A673 (cell line): ENCODE results near the gene PHC2. TPM values are rescaled to one million over a fixed set of nuclear protein-coding genes. Genes with fewer than 3 reads are reported as not detected.

Experiments
- BruUV-seq: library from RNA; stranded (reverse); fragments of 400-500 nt; replicated peaks from 2 replicates; lab custom pipeline; 2021; lab: Mats Ljungman, UMichigan
- CTCF ChIA-PET: fragments of 300-600 bp; sonication (Branson Sonifier 250); formaldehyde crosslinking; loops from one replicate; lab custom pipeline; 2022; ENCODE audit warnings: antibody characterized with exemption; lab: Charles Lee
- POLR2A ChIA-PET: fragments of 300-600 bp; sonication (Branson Sonifier 250); formaldehyde crosslinking; loops from one replicate; lab custom pipeline; 2022; ENCODE audit warnings: antibody characterized with exemption; ENCODE audit not compliant: low non-redundant PET; lab: Charles Lee
- DNase-seq: peaks from one replicate; pipeline ENCODE4 v3.0.0-alpha.2; 2015; ENCODE audit warnings: low spot score
- H3K27ac ChIP-seq: fragments of 200-600 bp; sonication (generic); 2 replicates; pipeline ENCODE4 v1.5.1; 2016; ENCODE audit warnings: mixed run types, low read depth, mild to moderate bottlenecking, mixed read lengths, antibody characterized with exemption, low read length; ENCODE audit not compliant: poor library complexity, severe bottlenecking
- H3K27me3 ChIP-seq: fragments of 200-600 bp; sonication (generic); replicated peaks from 2 replicates; pipeline ENCODE4 v1.6.1; 2017; ENCODE audit warnings: mixed run types, low read depth, mild to moderate bottlenecking, mixed read lengths, antibody characterized with exemption, low read length; ENCODE audit not compliant: insufficient read depth, poor library complexity
- H3K36me3 ChIP-seq: fragments of 200-600 bp; sonication (generic); 2 replicates; pipeline ENCODE4 v1.6.1; 2016; ENCODE audit warnings: mixed run types, mild to moderate bottlenecking, mixed read lengths, antibody characterized with exemption, low read length; ENCODE audit not compliant: insufficient read depth, poor library complexity, severe bottlenecking
- H3K4me1 ChIP-seq: fragments of 200-600 bp; sonication (generic); 2 replicates; pipeline ENCODE4 v1.6.1; 2017; ENCODE audit warnings: mixed run types, mild to moderate bottlenecking, mixed read lengths, antibody characterized with exemption, low read length; ENCODE audit not compliant: insufficient read depth, poor library complexity, severe bottlenecking
- H3K4me3 ChIP-seq: fragments of 200-600 bp; sonication (generic); 2 replicates; pipeline ENCODE4 v1.5.1; 2016; ENCODE audit warnings: low read depth, mixed run types, mild to moderate bottlenecking, mixed read lengths, low read length; ENCODE audit not compliant: poor library complexity, severe bottlenecking
- H3K9me3 ChIP-seq: fragments of 200-600 bp; sonication (generic); 2 replicates; pipeline ENCODE4 v1.6.1; 2016; ENCODE audit warnings: mixed run types, low read depth, mild to moderate bottlenecking, mixed read lengths, antibody characterized with exemption, low read length; ENCODE audit not compliant: poor library complexity, severe bottlenecking
- EZH2 ChIP-seq: fragments of 200-600 bp; sonication (generic); IDR thresholded peaks from 2 replicates; pipeline ENCODE4 v1.6.1; 2017; ENCODE audit warnings: borderline replicate concordance, low read depth, mild to moderate bottlenecking, mixed read lengths, antibody characterized with exemption, low read length; ENCODE audit not compliant: poor library complexity, severe bottlenecking
- intact Hi-C: fragments of 100-400 bp; cut with micrococcal nuclease; formaldehyde crosslinking; loops from one replicate; pipeline ENCODE4 v1.10.0; 2022; ENCODE audit not compliant: unreplicated experiment
- total RNA-seq: library from RNA; stranded (reverse); gene quantifications from 2 replicates; pipeline ENCODE4 v1.2.3, GENCODE V29; 2021
- TF ChIP-seq, protein P1 (sequence below): fragments of 300-800, 200-600 bp; sonication (generic); conservative IDR thresholded peaks from 2 replicates; pipeline ENCODE4 v1.5.1; 2017; ENCODE audit warnings: low read depth, mild to moderate bottlenecking, antibody characterized with exemption, low read length, moderate library complexity, mixed read lengths

Gene PHC2
- total RNA-seq, 1 experiment from 2014 or later, result 136 TPM

DNA sequence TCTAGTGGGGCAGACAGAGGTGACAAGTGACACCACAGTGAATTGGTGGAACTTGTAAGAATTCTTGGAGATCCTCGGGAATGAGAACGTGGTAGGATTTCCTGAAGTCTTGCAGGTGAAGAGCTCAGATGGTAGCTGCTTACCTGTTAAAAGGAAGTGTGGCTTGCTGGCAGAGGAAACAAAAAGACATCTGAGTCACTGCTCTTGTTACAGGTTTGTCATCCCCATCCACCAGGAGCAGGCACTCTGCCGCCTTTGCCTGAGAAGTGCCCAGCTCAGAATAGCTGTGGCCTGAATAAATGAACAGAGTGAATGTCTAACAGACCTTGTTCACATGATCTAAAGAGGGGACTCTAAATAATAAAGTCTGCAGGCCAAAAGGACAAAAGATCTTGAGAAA is 29.2 kb upstream of the PHC2 start:
- Histone ChIP-seq H3K27me3 (no peaks in the 10 kb centered on the region), H3K9me3 (no peaks in the 10 kb centered on the region), H3K4me1 (peaks cover 4% of the 10 kb centered on the region), H3K4me3 (no peak overlapping the region), H3K36me3 (no peaks in the 10 kb centered on the region), H3K27ac (no peak overlapping the region)
- no TSS peak for BruUV-seq
- POLR2A ChIA-PET, result no interaction called here
- no peak for DNase-seq
- intact Hi-C loops, result no loop called here
- CTCF ChIA-PET, result no interaction called here
- no peak for TF ChIP-seq EZH2
- TF ChIP-seq, protein P1, sequence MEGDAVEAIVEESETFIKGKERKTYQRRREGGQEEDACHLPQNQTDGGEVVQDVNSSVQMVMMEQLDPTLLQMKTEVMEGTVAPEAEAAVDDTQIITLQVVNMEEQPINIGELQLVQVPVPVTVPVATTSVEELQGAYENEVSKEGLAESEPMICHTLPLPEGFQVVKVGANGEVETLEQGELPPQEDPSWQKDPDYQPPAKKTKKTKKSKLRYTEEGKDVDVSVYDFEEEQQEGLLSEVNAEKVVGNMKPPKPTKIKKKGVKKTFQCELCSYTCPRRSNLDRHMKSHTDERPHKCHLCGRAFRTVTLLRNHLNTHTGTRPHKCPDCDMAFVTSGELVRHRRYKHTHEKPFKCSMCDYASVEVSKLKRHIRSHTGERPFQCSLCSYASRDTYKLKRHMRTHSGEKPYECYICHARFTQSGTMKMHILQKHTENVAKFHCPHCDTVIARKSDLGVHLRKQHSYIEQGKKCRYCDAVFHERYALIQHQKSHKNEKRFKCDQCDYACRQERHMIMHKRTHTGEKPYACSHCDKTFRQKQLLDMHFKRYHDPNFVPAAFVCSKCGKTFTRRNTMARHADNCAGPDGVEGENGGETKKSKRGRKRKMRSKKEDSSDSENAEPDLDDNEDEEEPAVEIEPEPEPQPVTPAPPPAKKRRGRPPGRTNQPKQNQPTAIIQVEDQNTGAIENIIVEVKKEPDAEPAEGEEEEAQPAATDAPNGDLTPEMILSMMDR, result no peak

DNA sequence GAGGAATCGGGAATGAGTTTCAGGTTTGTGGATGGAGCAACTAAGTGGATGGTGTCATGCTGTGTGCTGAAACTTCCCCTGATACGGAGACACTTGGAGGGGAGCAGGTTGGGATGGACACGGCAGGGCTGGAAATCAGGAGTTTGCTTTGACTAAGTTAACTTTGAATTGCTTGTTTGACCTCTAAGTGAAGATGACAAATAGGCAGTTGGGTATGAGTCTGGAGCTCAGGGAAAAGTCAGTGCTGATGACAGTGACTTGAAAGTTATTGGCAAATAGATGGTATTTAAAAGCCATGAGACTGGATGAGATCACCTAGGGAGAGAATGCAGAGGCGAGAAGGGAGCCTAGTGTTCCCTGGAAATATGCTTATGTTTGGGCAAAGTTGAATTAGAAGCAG is 28.8 kb upstream of the PHC2 start:
- ChIA-PET CTCF (interaction anchor here (0.7 kb wide), 1 partner anchor 893 kb away, joined by 3 read pairs; no protein-coding TSS in a partner anchor), POLR2A (no interaction called here)
- DNase-seq, result no peak
- no TSS peak for BruUV-seq
- intact Hi-C loops, result loop anchor here (5.0 kb wide), 1 partner anchor 97 kb away; no protein-coding TSS in a partner anchor
- H3K4me3 ChIP-seq, result no peak overlapping the region
- H3K27ac ChIP-seq, result no peak overlapping the region
- no peaks in the 10 kb centered on the region for H3K9me3 ChIP-seq
- peaks cover 4% of the 10 kb centered on the region for H3K4me1 ChIP-seq
- H3K36me3 ChIP-seq, result no peaks in the 10 kb centered on the region
- TF ChIP-seq, protein P1, result no peak
- TF ChIP-seq EZH2, result no peak
- no peaks in the 10 kb centered on the region for H3K27me3 ChIP-seq

DNA sequence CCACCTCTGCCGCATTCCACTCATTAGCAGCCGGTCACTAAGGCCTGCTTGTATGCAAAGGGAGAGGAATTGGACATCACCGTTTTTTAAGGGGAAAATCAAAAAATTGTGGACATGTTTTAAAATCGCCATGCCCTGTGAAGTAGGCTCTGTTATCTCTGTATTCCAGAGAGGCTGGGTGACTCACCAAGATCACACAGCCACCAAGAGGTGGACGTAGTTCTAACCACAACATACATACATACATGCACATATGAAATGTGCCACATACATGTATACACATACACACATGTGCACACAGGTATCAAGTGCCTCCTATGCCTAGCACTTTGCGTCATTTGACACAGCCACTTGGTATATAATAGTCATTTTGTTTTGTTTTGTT is 25.6 kb upstream of the PHC2 start:
- BruUV-seq, result no TSS peak
- no peaks in the 10 kb centered on the region for H3K27me3 ChIP-seq
- H3K4me1 ChIP-seq, result peaks cover 4% of the 10 kb centered on the region
- ChIA-PET POLR2A (no interaction called here), CTCF (interaction anchor here (0.5 to 1.4 kb wide), 11 partner anchors 13 to 171 kb away, joined by 3 to 15 read pairs (median 4); no protein-coding TSS in a partner anchor)
- DNase-seq, result no peak
- TF ChIP-seq, protein P1, result no peak
- TF ChIP-seq EZH2, result no peak
- H3K27ac ChIP-seq, result no peak overlapping the region
- no peak overlapping the region for H3K4me3 ChIP-seq
- intact Hi-C loops, result loop anchor here (5.0 kb wide), 1 partner anchor 94 kb away; no protein-coding TSS in a partner anchor
- no peaks in the 10 kb centered on the region for H3K36me3 ChIP-seq
- no peaks in the 10 kb centered on the region for H3K9me3 ChIP-seq
